ENCODE measurements around the gene CDS2. TPM values are rescaled to one million over a fixed set of nuclear protein-coding genes. Genes with fewer than 3 reads are reported as not detected.

CDS2 gene
- total RNA-seq, 1 donor, result 25.3 TPM

DNA sequence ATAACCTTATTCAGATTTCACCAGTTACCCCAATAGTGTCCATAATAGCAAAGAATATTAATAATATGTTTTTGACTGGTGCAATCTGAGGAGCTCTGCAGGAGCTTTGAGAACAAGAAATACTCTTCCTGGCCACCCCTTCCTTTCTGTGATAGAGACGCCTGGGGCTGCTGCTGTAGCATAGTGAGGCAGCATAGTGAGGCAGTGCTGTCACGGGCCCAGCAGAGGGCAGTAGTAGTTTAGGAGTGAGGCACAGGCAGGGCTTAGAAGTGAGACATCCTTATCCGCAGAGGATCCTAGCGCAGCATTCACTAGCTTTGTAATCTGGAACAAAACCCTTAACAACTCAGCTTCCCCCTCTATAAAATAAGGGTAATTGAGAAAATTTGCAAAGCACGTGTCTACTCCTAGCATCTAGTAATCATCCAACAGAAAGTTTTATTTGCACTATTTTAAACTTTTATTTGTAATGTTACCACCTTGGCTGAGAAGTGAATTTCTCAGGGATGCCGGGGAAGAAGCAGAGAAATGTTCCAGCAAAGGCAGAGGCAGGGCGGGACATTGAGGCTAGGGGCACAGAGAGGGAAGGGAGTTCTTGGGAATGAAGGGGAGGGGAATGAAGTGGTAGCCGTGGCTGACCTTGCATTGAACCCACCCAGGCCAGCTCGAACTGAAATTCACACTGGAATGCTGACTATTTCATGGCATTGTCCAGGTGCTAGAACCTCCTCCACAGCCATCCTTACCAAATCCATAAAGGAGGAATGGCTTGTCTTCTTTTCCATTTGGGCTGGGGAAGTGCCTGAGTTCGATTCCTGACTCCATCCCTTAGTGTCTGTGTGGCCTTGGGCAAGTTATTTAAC is 78.8 kb downstream of the CDS2 start:
- Histone ChIP-seq H3K4me3 (ENCODE audit: insufficient read depth, low read length) (no peak overlapping the region), H3K79me2 (ENCODE audit: insufficient read depth, low read length) (no peaks in the 10 kb centered on the region), H3K27ac (ENCODE audit: low read depth, low read length) (no peak overlapping the region), H3K4me2 (ENCODE audit: insufficient read depth, low read length) (no peak overlapping the region), H3K9me3 (ENCODE audit: low read depth, low read length) (no peaks in the 10 kb centered on the region), H3K36me3 (ENCODE audit: insufficient read depth, low read length) (no peaks in the 10 kb centered on the region), H3K27me3 (ENCODE audit: insufficient read depth, low read length) (no peaks in the 10 kb centered on the region), H4K20me1 (ENCODE audit: insufficient read depth, low read length) (peaks cover 3% of the 10 kb centered on the region), H3K4me1 (ENCODE audit: insufficient read depth, low read length) (no peaks in the 10 kb centered on the region), H2AFZ (ENCODE audit: low read length) (no peak overlapping the region)
- TF ChIP-seq, protein P1, sequence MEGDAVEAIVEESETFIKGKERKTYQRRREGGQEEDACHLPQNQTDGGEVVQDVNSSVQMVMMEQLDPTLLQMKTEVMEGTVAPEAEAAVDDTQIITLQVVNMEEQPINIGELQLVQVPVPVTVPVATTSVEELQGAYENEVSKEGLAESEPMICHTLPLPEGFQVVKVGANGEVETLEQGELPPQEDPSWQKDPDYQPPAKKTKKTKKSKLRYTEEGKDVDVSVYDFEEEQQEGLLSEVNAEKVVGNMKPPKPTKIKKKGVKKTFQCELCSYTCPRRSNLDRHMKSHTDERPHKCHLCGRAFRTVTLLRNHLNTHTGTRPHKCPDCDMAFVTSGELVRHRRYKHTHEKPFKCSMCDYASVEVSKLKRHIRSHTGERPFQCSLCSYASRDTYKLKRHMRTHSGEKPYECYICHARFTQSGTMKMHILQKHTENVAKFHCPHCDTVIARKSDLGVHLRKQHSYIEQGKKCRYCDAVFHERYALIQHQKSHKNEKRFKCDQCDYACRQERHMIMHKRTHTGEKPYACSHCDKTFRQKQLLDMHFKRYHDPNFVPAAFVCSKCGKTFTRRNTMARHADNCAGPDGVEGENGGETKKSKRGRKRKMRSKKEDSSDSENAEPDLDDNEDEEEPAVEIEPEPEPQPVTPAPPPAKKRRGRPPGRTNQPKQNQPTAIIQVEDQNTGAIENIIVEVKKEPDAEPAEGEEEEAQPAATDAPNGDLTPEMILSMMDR (IDR thresholded peaks at IDR 0.05; ENCODE audit: extremely low read depth, low read depth, low read length), result peak; percentile 98
- peak; percentile 88 for DNase-seq (ENCODE audit: insufficient read length, low spot score, missing footprints)

DNA sequence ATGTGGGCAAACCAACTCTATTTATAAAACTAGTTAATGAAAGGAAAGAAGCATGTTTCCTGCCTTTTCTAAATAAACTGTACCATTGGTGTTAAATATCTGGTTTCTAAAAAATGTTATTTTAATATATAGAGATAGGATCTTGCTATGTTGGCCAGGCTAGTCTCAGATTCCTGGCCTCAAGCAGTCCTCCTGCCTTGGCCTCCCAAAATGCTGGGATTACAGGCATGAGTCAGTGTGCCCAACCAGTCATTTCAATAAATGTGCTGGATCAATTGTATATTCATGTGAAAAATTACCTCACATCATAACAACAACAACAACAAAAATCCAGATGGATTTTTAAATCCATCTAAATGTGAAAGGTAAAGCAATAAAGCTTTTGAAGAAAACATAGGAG is 80.3 kb downstream of the CDS2 start:
- Histone ChIP-seq H4K20me1 (ENCODE audit: insufficient read depth, low read length) (peaks cover 3% of the 10 kb centered on the region), H3K27me3 (ENCODE audit: insufficient read depth, low read length) (no peaks in the 10 kb centered on the region), H3K4me2 (ENCODE audit: insufficient read depth, low read length) (no peak overlapping the region), H3K4me1 (ENCODE audit: insufficient read depth, low read length) (no peaks in the 10 kb centered on the region), H3K79me2 (ENCODE audit: insufficient read depth, low read length) (no peaks in the 10 kb centered on the region), H2AFZ (ENCODE audit: low read length) (no peak overlapping the region), H3K36me3 (ENCODE audit: insufficient read depth, low read length) (no peaks in the 10 kb centered on the region), H3K9me3 (ENCODE audit: low read depth, low read length) (no peaks in the 10 kb centered on the region), H3K4me3 (ENCODE audit: insufficient read depth, low read length) (no peak overlapping the region), H3K27ac (ENCODE audit: low read depth, low read length) (no peak overlapping the region)
- no peak for DNase-seq (ENCODE audit: insufficient read length, low spot score, missing footprints)
- TF ChIP-seq, protein P1 (IDR thresholded peaks at IDR 0.05; ENCODE audit: extremely low read depth, low read depth, low read length), result no peak

DNA sequence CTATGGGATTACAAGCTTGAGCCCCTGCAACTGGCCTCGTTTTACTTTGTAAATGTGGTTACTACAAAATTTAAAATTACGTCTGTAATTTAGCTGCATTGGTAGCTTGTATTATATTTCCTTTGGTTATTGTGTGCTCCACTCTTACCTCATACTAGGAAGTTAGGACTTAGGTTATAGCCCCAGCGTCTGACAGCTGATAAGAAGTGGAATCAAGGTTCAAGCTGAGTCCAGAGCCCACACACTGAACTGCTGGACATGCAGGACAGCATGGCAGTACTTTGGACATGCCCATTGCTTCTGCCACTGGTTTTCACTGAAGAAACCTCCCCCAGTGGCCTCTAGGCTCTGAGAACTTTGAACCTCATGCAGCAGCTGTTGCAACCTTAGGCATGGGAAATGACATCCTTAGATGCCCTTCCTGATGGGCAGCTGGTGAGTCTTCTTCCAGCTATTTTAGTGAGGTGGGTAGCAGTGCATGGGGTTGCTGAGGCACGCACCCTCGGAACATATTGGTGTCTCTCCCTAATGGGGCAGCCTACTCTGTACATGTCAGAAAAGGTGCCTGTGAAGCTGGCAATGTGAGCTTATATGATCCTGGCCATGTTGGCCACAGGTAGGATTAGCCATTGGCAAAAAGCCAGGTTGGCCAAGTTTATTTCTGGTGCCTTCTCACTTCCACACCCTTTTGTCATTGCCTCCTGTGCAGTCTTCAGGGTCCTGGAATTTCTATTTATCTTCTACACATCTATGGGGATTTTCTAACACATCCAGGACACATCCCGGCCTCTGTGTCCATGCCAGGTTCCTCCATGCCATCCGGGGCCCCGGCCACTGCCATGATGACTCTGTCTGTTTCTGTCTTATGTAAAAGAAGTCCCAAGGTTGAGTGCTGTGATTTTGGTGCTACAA is 85.3 kb downstream of the CDS2 start:
- Histone ChIP-seq H4K20me1 (ENCODE audit: insufficient read depth, low read length) (no peaks in the 10 kb centered on the region), H3K27ac (ENCODE audit: low read depth, low read length) (no peak overlapping the region), H3K27me3 (ENCODE audit: insufficient read depth, low read length) (no peaks in the 10 kb centered on the region), H3K4me3 (ENCODE audit: insufficient read depth, low read length) (no peak overlapping the region), H3K4me2 (ENCODE audit: insufficient read depth, low read length) (no peak overlapping the region), H3K4me1 (ENCODE audit: insufficient read depth, low read length) (peaks cover 4% of the 10 kb centered on the region), H3K36me3 (ENCODE audit: insufficient read depth, low read length) (no peaks in the 10 kb centered on the region), H3K9me3 (ENCODE audit: low read depth, low read length) (no peaks in the 10 kb centered on the region), H2AFZ (ENCODE audit: low read length) (no peak overlapping the region), H3K79me2 (ENCODE audit: insufficient read depth, low read length) (no peaks in the 10 kb centered on the region)
- TF ChIP-seq, protein P1 (IDR thresholded peaks at IDR 0.05; ENCODE audit: extremely low read depth, low read depth, low read length), result no peak
- no peak for DNase-seq (ENCODE audit: insufficient read length, low spot score, missing footprints)
